HG02981 (cell line): ENCODE results near the gene HOTAIR.

Experiments
- ATAC-seq: cut with Tn5 transposase; IDR thresholded peaks from one replicate; pipeline ENCODE4 v1.9.1; 2021; ENCODE audit warnings: mild to moderate bottlenecking, moderate library complexity; ENCODE audit not compliant: unreplicated experiment

The HOTAIR gene

DNA sequence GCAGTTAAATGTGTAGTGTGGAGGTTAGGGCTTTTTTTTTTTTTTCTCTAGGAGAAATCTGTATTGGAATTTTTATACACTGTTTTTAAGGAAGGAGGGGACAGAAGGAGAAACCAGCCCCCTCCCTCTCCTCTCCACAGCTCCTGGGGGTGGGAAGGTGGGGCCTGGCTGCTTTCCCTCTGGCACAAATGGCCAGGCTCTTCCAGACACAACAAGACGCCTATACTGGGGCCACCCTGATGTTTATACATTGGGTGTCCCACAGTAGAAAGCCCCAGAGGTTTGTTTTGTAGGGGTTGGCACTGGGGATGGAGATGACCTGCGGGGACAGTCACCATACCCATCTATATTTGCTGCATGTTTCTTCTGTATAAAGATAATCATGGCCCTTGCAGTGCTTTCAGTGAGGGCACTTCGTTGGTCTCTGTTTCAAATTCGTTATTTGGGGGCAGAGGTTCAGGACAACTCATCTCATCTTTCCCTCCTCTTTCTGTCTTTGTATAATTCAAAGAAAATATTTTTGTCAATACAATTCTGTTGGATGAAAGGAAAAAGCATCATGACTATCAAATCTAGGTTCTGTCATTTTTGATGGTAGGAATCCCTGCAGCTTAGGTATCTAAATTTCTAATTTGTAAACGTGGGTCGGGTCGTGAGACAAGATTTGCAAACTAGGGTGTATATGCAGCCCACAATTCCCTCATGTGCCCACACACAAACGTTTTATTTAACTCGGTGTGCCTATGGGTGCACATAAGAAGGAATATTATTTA, 2.3 kb upstream of the HOTAIR start:
- ATAC-seq = no peak

DNA sequence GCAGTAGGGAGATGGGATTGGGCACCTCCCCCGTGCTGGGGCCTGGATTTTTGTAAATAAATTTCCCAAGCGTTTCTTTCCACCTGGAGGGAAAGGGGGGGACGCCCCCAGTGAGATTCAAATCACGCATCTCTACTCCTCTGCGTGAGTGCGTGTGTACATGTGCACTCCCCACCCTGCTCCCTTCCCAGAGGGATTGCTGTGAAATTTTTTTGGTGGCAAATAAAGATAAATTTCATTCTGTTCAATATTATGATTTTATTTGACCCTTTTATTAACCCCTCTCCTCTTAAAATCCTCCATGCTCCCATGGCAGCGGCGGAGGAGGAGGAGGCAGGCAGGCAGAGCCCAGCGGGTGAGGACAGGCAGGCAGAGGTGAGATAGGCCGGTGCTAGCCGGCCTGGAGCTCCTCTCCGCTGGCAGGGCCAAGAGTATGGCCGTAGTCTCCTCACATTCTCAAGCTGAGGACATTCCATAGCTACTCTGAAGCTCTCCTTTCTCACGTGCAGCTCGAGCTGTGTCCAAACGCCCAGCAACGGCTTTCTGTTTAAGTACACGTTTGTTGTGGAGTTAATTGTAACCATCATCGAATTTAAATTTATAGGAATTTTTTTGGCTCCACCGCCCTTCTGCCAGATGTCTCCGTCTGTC, 1.5 kb upstream of the HOTAIR start:
- no peak for ATAC-seq

DNA sequence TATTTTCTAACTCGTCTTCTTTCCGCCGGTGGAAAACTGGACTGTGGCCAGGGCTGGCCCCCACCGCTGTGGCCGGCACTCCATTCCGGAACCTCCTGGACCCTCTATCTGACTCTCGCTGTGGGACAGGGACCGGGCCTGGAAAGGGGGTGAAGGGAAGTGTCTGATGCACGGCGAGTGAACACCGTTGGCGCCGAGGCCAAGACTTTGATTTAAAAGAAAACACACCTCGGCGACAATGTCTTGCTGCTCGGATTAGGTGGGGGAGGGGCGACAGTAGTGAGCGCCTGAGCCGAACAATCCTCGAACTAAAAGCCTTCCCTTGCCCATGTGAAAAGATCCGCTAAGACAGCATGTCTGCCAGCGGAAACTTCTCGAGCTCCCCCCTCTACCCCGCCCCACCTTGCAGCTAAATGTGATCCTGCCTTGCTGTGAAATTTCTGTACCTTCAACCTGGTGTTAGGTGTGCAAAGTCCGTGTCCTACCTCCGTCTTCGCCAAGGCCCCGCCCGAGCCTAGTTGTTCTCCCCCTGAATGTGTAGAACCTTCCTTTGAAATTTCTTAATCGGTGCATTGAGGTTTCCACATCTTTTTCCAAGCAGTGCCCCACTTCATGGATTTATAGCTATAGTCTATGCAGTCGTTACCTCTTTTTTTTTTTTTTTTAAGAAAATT, 862 bp upstream of the HOTAIR start:
- no peak for ATAC-seq

DNA sequence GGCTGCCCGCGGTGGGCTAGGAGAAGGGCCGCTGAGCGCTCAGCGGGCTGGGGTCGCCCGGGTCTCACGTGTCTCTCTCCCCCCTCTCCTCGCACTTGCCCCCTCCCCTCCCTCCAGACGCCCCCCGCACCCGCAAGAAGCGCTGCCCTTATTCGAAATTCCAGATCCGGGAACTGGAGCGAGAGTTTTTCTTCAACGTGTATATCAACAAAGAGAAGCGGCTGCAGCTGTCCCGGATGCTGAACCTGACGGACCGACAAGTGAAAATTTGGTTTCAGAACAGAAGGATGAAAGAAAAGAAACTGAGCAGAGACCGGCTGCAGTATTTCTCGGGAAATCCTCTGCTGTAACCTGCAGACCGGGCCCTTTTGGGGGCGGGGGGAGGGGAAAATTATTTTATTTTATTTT, 314 bp upstream of the HOTAIR start:
- ATAC-seq = no peak

DNA sequence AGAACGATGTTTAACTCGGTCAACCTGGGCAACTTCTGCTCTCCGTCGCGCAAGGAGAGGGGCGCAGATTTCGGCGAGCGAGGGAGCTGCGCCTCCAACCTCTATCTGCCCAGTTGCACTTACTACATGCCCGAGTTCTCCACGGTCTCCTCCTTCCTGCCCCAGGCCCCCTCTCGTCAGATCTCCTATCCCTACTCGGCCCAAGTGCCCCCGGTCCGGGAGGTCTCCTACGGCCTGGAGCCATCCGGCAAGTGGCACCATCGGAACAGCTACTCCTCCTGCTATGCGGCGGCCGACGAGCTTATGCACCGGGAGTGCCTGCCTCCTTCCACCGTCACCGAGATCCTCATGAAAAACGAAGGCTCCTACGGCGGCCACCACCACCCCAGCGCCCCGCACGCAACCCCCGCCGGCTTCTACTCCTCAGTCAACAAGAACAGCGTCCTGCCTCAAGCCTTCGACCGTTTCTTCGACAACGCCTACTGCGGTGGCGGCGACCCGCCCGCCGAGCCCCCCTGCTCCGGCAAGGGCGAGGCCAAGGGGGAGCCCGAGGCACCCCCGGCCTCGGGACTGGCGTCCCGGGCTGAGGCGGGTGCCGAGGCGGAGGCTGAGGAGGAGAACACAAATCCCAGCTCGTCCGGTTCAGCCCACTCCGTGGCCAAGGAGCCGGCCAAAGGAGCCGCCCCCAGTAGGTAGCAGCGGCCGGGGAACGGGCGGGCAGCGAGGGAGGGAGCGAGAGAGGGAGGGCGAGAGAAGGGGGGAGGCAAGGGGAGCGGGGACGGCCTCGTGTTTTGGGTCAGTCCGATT, 1.3 kb downstream of the HOTAIR start:
- no peak for ATAC-seq

DNA sequence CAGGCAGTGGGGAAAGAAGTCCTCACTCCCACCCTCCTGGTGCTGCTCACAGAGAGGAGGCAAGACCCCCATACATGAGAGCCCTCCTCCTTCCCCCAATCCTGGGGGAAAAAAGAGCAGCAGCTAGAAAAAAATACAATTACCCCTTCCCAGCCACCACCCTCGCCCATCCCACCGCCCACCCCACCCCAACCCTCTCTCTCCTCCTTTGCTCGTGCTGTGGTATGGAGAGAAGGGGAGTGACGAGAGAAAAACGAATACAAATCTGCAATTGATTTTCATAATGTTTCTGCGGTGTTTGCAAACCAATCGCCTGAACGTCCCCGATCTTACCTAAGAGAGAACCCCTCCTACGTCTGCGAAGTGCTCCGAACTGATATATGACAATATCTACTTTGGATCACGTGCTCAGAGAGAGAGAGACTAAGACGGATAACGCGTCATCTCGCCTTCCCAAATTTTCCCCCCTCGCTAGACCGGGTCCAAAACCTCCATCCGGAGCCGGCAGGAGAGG, 2.0 kb downstream of the HOTAIR start, which contains the start of gene HOXC11:
Gene HOXC11 (plus strand): TSS at position 405 of the 514 bp plus-strand sequence. CDS start 116 bp downstream, outside the sequence.
- no peak for ATAC-seq

DNA sequence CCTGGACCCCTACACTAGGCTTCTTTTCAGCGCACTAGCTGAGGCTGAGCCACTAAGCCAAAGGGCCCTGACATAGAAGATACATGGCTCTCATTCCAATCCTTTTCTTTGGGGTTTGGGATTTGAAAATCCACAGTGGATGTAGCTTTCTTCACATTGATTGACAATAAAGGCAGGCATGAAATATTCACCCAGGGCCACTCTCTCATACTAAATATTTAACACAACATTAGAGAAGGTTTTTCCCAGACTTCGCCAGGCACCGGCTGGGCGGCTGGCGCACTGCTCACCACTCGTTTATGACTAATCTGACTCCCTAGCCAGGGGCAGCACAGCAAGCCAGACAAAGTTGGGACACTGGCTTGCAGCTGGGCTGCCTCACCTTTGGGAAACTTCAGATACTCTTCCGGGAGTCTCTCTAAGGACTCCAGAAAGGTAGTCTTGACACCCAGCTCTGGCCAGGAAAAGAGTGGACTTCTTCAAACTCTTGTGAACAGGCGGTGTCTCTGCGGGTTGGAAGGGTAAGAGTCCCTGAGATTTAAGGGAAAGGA, 2.5 kb downstream of the HOTAIR start:
- ATAC-seq = no peak

DNA sequence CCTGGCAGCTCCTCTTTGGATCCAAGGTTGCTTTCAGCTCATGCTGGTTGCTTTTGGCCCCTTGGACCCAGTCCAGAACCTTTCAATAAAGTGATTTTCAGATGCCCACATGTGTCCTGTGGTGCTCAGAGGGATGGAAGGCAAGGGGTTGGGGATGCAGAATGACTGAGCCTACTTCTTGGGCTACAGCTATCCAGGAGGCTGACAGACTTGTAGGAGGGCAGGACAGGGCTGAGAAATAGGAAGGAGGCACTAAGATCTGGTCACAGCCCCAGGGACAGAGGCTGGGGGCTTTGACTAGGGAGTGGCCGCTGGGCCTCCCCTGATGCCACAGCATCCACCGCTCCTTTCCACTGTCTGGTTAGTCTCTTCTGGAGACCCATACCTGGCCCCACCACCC, 3.1 kb downstream of the HOTAIR start:
- no peak for ATAC-seq

DNA sequence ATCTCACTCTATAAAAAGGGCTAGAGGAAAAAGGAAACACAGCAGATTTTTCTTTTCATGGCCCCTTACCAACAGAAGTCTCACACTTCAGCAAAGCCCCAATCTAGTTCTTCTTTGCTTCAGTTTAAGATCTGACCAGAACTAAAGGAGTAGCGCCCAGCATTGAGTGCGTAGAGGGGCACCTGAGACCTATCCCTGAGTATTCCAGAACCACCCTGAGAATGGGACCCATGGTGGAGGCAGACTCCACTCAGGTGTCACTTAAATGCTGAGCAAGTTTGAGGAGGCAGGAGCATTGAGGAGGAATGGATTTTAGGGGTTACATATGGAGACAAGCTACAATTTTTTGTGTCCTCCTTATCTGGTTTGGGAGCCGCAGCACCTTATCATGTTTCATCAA, 3.6 kb downstream of the HOTAIR start:
- ATAC-seq = no peak

DNA sequence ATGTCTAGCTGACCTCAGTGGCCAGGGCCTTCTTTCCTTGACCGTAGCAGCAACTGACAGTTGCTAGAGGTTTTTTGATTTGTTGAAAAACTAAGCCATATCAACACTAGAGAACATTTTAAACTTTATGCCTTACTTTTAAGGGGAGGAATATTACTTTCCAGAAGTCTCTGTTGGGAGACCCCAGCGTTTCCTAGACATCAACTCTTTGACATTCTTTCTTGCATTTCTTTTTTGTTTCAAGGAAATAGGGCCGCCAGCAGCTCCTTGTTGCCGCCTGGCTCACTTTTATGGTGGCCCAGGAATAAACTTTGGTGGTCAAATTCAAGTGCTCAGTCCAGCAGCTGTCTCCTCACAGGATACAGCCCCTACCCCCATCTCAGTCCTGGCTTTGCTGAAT, 4.3 kb downstream of the HOTAIR start:
- ATAC-seq = no peak

DNA sequence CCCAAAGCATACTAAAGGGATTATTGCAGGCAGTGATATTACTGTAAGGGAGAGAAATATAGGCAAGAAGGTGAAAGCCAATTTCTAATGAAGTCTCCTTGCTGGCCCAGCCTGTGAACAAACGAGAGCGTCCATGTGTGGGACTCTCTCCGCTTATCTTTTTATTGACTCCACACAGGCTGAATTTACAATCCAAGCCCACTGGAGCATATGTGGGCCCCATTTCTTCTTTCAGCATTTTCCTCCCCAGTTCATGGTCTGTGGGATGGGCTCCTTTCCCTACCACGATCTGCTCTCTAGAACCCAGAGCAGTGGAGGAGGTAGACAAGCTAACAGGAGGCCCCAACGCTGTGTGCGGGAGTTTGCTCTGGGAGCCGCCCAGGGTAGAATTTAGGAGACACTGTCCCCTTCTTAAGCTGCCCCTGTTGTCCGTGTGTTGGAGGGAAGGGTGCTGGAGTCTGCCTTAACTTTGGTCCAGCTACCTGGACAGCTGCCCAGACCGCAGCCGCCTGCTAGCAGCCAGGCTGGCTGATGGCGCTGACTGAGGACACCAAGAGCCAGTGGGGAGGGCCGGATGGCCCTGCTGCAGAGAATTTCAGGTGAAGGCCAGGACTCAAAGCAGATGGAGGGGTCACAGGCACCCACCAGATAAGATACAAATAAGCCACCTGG, 5.0 kb downstream of the HOTAIR start:
- no peak for ATAC-seq

DNA sequence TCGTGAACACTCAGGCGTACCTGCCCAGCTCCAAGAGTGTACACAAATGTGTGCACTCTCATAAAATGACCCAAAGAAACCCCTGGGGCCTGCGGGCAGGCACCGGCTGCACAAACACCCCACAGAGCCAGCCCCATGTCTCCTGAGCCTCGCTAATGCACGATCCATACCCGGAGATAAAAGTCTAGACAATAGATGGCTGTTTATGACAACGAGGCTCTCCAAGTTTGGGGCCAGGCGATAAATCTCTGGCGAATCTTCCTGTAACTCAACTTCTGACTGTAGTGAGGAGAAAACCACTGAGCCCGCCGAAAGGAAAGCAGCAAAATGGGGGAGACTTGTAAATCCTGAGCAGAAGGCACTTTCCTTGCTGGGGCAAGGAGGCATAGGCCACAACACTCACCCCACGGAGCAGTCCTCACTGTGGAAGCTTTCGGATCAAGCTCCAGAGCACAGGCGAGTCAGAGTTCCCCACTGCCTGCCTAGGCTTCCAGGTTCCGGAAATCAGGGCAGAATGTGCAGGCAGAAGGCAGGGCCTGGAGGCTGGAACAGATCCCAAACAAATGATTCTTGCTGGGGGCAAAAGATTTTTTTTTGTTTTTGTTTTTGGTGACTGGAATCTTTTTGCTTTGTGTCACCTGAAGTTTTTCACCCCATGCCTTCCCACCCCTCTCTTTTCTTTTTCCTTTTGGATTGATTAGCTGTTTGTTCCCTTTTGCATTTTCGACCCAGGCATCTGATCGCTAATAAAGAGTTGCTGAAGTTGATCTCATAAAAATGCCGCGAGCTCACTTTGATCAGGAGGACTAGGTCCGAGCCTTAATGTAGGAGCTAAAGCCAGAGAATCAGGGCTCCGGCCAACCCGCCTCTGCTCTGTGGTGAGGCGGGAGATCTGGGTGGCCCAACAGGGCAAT, 6.3 kb downstream of the HOTAIR start:
- no peak for ATAC-seq

DNA sequence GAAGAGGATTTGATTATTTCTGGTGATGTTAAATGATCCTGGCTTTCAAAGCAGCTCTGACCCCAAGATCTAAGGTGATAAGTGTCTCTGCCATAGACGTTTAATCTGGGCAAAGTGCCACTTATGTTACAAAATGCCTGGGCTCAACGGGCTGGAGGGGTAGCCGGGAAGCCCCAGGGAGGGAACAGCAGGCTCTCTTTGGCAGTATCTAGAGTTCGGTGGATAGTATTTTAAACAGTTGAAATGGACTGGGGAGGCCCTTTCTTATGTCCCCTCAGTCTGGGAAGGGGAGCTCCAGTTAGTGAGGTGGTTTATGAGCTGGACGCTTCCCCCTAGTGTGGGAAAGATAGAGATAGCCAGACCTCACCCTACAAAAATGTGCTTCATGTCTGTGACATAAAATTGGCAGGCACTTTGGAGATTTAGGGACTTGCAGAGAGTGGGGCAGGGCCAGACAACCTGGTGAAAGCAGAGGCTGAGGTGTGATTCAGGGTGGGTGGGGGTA, 7.3 kb downstream of the HOTAIR start:
- ATAC-seq = no peak

DNA sequence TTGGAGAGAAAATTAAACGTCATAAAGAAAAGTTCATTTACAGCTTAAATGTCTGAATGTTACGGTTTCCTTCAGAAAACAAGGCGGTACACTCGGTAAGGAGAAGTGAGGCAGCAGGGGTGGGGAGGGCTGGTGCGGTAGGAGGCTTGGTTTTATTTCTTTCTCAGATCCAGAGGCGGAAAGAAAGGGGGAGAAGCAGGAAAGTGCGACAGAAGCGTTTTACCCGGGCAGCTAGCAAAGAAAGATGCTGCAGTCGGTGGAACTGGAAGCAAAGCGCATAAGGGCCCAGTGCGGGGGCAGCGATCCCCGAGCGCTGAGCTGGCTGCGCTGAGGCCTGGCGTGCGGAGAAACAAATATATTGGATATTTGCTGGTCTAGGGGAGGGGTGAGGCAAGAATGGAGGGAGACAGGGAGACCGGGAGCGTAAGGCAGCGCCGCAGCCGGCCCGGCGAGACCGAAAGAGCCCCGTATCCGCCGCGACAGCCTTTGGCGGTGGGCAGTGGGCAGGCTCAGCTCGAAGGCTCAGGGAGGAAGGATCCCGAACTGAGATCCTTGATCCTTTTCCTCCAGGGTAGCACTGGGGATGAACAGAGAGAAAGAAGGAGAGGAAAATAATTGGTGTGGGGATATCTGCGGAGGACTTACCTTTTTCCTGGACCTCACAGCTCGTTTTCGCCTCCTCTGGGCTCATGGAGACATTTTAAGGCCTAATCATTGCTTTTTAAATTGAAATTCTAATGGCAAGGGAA, 8.2 kb downstream of the HOTAIR start:
- ATAC-seq = no peak

DNA sequence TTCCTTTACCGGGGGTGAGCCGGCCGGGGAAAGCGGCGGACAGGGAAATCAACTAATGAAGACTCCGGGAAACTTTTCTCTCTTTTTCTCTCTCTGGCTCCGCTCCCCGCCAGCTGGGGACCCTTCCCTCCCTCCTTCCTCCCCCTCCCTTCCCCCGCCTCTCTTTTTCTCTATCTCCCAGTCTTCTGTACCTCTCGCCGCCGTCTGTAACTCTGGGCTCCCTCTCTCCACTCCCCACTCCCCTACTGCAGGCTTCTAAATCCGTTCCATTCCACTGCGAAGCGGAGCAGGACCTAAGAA, 8.7 kb downstream of the HOTAIR start:
- ATAC-seq = no peak

DNA sequence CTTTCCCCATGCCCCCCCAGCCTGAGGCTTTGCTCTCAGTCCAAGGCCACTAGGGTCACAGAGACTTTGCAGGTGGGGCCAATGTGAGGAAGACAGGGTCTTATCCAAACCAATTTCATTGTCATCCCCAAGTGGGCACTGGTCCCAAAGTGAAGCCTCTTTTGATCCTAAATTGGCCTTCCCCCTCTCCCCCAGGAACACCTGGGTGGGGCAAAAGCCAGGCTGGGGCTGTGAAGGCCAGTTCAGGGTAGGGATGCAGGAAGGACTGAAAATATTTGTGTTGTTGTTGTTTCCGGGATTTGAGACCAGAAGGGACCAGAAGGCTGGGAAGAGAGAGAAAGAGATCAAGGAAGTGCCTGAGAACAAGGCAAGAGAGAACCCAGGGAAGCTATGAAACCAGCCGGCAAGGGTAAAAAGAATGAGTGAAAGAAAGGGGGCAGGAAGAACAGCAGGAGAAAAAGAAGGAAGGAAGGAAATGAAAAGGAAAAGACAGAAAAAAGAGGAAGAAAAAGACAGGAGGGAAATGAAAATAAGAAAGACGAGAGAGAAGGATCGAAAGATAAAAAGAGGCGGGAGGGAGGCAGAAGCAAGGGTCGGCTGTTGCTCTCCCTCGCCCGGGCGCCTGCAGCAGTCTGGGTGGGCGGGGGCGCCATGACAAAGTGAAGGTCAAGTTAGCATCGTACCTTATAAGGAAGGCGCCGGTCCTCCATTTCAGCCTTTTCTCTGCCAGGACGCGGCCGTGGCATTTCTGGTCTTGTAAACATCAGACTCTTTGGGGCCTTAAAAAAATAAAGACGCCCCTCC, 9.3 kb downstream of the HOTAIR start:
- no peak for ATAC-seq

DNA sequence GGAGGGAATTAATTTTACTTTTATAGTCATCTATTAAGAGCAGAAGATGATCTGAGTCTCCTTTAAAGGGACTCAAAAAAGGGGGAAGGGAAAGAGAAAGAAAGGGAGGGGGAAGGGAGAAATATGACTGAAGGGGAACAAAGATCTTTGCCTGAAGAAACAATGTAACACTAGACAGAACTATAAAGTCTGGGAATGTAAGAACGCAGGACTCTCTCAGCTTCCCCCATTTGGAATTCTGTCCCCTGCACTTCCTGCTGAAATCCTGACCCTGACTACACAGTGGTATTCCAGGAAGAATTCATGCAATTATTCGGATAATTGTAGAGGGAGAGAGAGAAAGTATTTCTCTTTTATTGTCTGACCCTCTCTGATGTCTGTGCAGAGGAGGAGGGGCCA, 10.4 kb downstream of the HOTAIR start:
- no peak for ATAC-seq
